ENCODE results near the gene OR4D1. TPM values are rescaled to one million over a fixed set of nuclear protein-coding genes. Genes with fewer than 3 reads are reported as not detected.

OR4D1 gene
- total and polyA plus RNA-seq, 2 of the 4 experiments (the other 2 are of a cell fraction) = not detected

GRCh38 chr17:58184308-58184985, 36.3 kb downstream of the OR4D1 start:
- Histone ChIP-seq H3K27me3 (ENCODE audit: control insufficient read depth, insufficient read depth, low read length) (peaks cover 9% of the 10 kb centered on the region), H3K4me2 (ENCODE audit: low read depth, low read length) (no peak overlapping the region), H3K56ac (ENCODE audit: extremely low read depth, insufficient read depth, low read length) (no peak overlapping the region), H3K4ac (ENCODE audit: low read depth, low read length) (no peak overlapping the region), H3K14ac (replicated peaks; ENCODE audit: low read depth, low read length) (no peak overlapping the region), H2BK120ac (ENCODE audit: low read depth, low read length) (no peak overlapping the region), H3K9me1 (ENCODE audit: insufficient read depth, low read length) (0 out of 2 replicates have a peak, but pooled peaks cover under 1% of the 10 kb centered on the region), H3K9ac (ENCODE audit: low read depth, low read length) (no peak overlapping the region), H2BK20ac (ENCODE audit: low read depth, low read length) (no peak overlapping the region), H3K9me3 (ENCODE audit: control insufficient read depth, insufficient read depth, low read length) (no peaks in the 10 kb centered on the region), H4K91ac (ENCODE audit: insufficient read depth, low read depth, low read length) (no peak overlapping the region), H4K20me1 (ENCODE audit: insufficient read depth, low read length) (no peaks in the 10 kb centered on the region), H4K8ac (ENCODE audit: low read depth in 2 of 2, low read length in 2 of 2) (no peak overlapping the region), H3K27ac (ENCODE audit: insufficient read depth, low read length) (no peak overlapping the region), H2BK15ac (ENCODE audit: low read depth, low read length) (no peak overlapping the region), H2AFZ (replicated peaks; ENCODE audit: low read length, poor library complexity) (no peak overlapping the region), H3K36me3 (ENCODE audit: control insufficient read depth, insufficient read depth, low read length) (no peaks in the 10 kb centered on the region), H3K4me1 (ENCODE audit: control insufficient read depth, insufficient read depth, low read length) (no peaks in the 10 kb centered on the region), H2AK9ac (replicated peaks; ENCODE audit: low read depth, low read length, poor library complexity) (peak overlapping the region; percentile 55), H3K4me3 (ENCODE audit: insufficient read depth, low read depth, low read length) (no peak overlapping the region), H2AK5ac (ENCODE audit: low read depth, low read length) (no peak overlapping the region), H2BK5ac (ENCODE audit: low read depth, low read length, poor library complexity, severe bottlenecking) (no peak overlapping the region), H4K5ac (ENCODE audit: low read depth, low read length) (no peak overlapping the region), H3K79me1 (ENCODE audit: low read depth in 1 of 2, low read length in 2 of 2) (no peaks in the 10 kb centered on the region), H3K18ac (ENCODE audit: low read depth, low read length) (no peak overlapping the region), H3K23ac (ENCODE audit: low read depth, low read length) (no peak overlapping the region)
- TF ChIP-seq, protein P1, sequence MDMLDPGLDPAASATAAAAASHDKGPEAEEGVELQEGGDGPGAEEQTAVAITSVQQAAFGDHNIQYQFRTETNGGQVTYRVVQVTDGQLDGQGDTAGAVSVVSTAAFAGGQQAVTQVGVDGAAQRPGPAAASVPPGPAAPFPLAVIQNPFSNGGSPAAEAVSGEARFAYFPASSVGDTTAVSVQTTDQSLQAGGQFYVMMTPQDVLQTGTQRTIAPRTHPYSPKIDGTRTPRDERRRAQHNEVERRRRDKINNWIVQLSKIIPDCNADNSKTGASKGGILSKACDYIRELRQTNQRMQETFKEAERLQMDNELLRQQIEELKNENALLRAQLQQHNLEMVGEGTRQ (IDR thresholded peaks at IDR 0.05; ENCODE audit: low read depth, low read length) = no peak
- no peak for TF ChIP-seq CEBPB (IDR thresholded peaks at IDR 0.05; ENCODE audit: low read depth, low read length)
- TF ChIP-seq MAFK (IDR thresholded peaks at IDR 0.05; ENCODE audit: low read depth, low read length) = no peak
- no peak for TF ChIP-seq BHLHE40 (IDR thresholded peaks at IDR 0.05; ENCODE audit: low read depth, low read length)
- no peak for TF ChIP-seq RAD21 (IDR thresholded peaks at IDR 0.05; ENCODE audit: low read length)
- no peak for TF ChIP-seq SMC3 (IDR thresholded peaks at IDR 0.05; ENCODE audit: low read depth, low read length)
- TF ChIP-seq, protein P2, sequence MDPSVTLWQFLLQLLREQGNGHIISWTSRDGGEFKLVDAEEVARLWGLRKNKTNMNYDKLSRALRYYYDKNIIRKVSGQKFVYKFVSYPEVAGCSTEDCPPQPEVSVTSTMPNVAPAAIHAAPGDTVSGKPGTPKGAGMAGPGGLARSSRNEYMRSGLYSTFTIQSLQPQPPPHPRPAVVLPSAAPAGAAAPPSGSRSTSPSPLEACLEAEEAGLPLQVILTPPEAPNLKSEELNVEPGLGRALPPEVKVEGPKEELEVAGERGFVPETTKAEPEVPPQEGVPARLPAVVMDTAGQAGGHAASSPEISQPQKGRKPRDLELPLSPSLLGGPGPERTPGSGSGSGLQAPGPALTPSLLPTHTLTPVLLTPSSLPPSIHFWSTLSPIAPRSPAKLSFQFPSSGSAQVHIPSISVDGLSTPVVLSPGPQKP (IDR thresholded peaks at IDR 0.05; ENCODE audit: borderline replicate concordance, low read depth, low read length) = no peak
- TF ChIP-seq RCOR1 (IDR thresholded peaks at IDR 0.05; ENCODE audit: insufficient replicate concordance, low read length) = no peak
- no peak for TF ChIP-seq POLR2A (IDR thresholded peaks at IDR 0.05; ENCODE audit: low read depth, low read length)
- TF ChIP-seq MAZ (IDR thresholded peaks at IDR 0.05; ENCODE audit: borderline replicate concordance, low read depth, low read length) = no peak
- TF ChIP-seq, protein P3, sequence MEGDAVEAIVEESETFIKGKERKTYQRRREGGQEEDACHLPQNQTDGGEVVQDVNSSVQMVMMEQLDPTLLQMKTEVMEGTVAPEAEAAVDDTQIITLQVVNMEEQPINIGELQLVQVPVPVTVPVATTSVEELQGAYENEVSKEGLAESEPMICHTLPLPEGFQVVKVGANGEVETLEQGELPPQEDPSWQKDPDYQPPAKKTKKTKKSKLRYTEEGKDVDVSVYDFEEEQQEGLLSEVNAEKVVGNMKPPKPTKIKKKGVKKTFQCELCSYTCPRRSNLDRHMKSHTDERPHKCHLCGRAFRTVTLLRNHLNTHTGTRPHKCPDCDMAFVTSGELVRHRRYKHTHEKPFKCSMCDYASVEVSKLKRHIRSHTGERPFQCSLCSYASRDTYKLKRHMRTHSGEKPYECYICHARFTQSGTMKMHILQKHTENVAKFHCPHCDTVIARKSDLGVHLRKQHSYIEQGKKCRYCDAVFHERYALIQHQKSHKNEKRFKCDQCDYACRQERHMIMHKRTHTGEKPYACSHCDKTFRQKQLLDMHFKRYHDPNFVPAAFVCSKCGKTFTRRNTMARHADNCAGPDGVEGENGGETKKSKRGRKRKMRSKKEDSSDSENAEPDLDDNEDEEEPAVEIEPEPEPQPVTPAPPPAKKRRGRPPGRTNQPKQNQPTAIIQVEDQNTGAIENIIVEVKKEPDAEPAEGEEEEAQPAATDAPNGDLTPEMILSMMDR (conservative IDR thresholded peaks at IDR 0.05; ENCODE audit: low read depth, low read length) = no peak
- no peak for TF ChIP-seq FOS (IDR thresholded peaks at IDR 0.05; ENCODE audit: low read depth, low read length)
- no peak for TF ChIP-seq RFX5 (IDR thresholded peaks at IDR 0.05; ENCODE audit: low read depth, low read length)
- intact Hi-C loops (cut with micrococcal nuclease) = no loop called here
- dilution Hi-C loops (cut with HindIII; ENCODE audit: low sequenced_read_pairs, unreplicated experiment) = no loop called here
- peak; percentile 27; the same call in 1 of the 2 replicates for ATAC-seq (ENCODE audit: low read depth)
- WGBS, 2 experiments (ENCODE audit: extremely low coverage in 2 of 2, insufficient read length in 1 of 2) = 60% methylated on average over 3 of the region's 10 CpGs; no CpG with 5 or more reads in 1 of the 2 experiments
- in situ Hi-C loops (cut with MboI; ENCODE audit: low sequenced_read_pairs) = no loop called here
- CTCF ChIA-PET = no interaction called here
- POLR2A ChIA-PET (ENCODE audit: unreplicated experiment) = no interaction called here
- peak; percentile 47 for DNase-seq
- BruUV-seq (replicated peaks) = no TSS peak

Data from IMR-90 (cell line).